Skeletal muscle tissue (tissue), 4 donors: Measurements from ENCODE around the gene SPON1. TPM values are rescaled to one million over a fixed set of nuclear protein-coding genes. Genes with fewer than 3 reads are reported as not detected.
A peak's percentile ranks its signal among the peaks of the same experiment; 100 is the strongest.

ENCODE experiments used
- H3K27ac ChIP-seq: one replicate; pipeline ENCODE4 v1.7.0; 2013; ENCODE audit warnings: mild to moderate bottlenecking, low read depth, low read length, inconsistent platforms
- H3K27me3 ChIP-seq, 3 donors: one replicate each; pipeline ENCODE4 v1.7.0; 2013; ENCODE audit warnings: low read length in 3 of 3; ENCODE audit not compliant: control insufficient read depth in 3 of 3, insufficient read depth in 3 of 3
- H3K36me3 ChIP-seq, 3 donors: one replicate each; pipeline ENCODE4 v1.7.0; 2013; ENCODE audit warnings: low read length in 3 of 3; ENCODE audit not compliant: control insufficient read depth in 3 of 3, insufficient read depth in 3 of 3
- H3K4me1 ChIP-seq, 3 donors: one replicate each; pipeline ENCODE4 v1.7.0; 2013; ENCODE audit warnings: low read length in 3 of 3, mild to moderate bottlenecking in 3 of 3; ENCODE audit not compliant: control insufficient read depth in 3 of 3, insufficient read depth in 3 of 3
- H3K4me3 ChIP-seq, 3 donors: one replicate each; pipeline ENCODE4 v1.7.0; 2013; ENCODE audit warnings: low read length in 3 of 3
- H3K9ac ChIP-seq, 3 donors: one replicate each; pipeline ENCODE4 v1.7.0; 2013; ENCODE audit warnings: low read length in 3 of 3, mild to moderate bottlenecking in 3 of 3, moderate library complexity in 2 of 3, low read depth in 1 of 3
- H3K9me3 ChIP-seq, 3 donors: one replicate each; pipeline ENCODE4 v1.7.0; 2013; ENCODE audit warnings: low read length in 3 of 3; ENCODE audit not compliant: control insufficient read depth in 3 of 3
- total RNA-seq: library from RNA; depleted of rRNA; stranded (reverse); fragments of >200 nt; gene quantifications from one replicate; pipeline ENCODE4 v1.2.3, GENCODE V29; 2014
- donor health status: Osteomylitis.

SPON1 gene
- total RNA-seq, 1 donor from 2014 or later: 20.4 TPM

GRCh38 chr11:13999704-14000103, 37.2 kb downstream of the SPON1 start:
- Histone ChIP-seq H3K4me1 (no peaks in the 10 kb centered on the region), H3K4me3 (no peak overlapping the region), H3K9ac (no peak overlapping the region), H3K27ac (no peak overlapping the region), H3K27me3 (no peaks in the 10 kb centered on the region), H3K9me3 (peaks cover 0 to 3% (median 0%) of the 10 kb centered on the region in 3 donors), H3K36me3 (no peaks in the 10 kb centered on the region)

GRCh38 chr11:14001597-14001996, 39.1 kb downstream of the SPON1 start:
- Histone ChIP-seq H3K27me3 (no peaks in the 10 kb centered on the region), H3K4me1 (no peaks in the 10 kb centered on the region), H3K4me3 (peak overlapping the region in 1 of 3 donors; percentile 10), H3K27ac (no peak overlapping the region), H3K9ac (no peak overlapping the region), H3K9me3 (peaks cover 0 to 3% (median 0%) of the 10 kb centered on the region in 3 donors), H3K36me3 (no peaks in the 10 kb centered on the region)

- Histone ChIP-seq H3K9ac (no peak overlapping the region), H3K4me3 (no peak overlapping the region), H3K36me3 (no peaks in the 10 kb centered on the region), H3K4me1 (no peaks in the 10 kb centered on the region), H3K27me3 (no peaks in the 10 kb centered on the region), H3K9me3 (no peaks in the 10 kb centered on the region), H3K27ac (no peak overlapping the region)
Measured at GRCh38 chr11:14007566-14007965, 45.0 kb downstream of the SPON1 start.

DNA sequence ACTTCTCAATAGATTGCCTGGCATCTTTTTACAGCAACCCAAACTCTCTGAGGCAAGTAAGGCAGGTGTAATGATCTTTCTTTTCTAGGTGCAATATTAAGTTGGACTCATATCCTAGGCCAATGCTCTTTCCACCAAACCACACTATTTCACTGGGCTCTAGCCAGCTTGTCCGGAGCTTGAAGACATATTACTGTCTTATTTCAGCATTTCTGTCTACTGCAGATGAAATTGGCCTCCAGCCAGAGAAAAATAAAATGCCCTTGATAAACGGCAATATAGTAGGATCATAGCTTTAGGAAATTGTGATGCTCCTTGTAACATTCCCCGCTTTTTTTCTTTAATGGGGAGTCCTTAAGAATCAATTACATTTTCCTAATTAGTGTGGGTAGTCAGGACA, 48.1 kb downstream of the SPON1 start:
- Histone ChIP-seq H3K9me3 (no peaks in the 10 kb centered on the region), H3K36me3 (no peaks in the 10 kb centered on the region), H3K9ac (no peak overlapping the region), H3K27ac (no peak overlapping the region), H3K4me1 (no peaks in the 10 kb centered on the region), H3K27me3 (no peaks in the 10 kb centered on the region), H3K4me3 (no peak overlapping the region)

DNA sequence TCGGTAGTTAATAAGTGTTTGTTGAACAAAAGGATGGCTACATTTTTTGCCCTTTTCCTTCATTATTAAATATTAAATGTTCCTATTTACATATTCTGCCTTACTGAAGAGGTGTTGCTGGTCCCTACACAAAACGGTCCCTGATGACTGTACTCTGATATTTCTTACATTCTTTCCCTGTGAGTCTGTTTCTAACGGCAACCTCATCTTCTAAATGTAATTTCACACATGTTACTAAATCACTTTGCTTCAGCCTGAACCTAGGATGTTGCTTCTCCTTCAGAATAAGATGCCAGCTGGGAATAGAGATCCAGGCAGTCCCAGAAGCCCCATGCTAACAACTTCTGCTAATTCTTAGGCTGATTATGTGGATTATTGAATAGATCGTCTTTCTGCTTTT, 50.3 kb downstream of the SPON1 start:
- no peak overlapping the region for H3K27ac ChIP-seq
- no peaks in the 10 kb centered on the region for H3K27me3 ChIP-seq
- no peaks in the 10 kb centered on the region for H3K36me3 ChIP-seq

DNA sequence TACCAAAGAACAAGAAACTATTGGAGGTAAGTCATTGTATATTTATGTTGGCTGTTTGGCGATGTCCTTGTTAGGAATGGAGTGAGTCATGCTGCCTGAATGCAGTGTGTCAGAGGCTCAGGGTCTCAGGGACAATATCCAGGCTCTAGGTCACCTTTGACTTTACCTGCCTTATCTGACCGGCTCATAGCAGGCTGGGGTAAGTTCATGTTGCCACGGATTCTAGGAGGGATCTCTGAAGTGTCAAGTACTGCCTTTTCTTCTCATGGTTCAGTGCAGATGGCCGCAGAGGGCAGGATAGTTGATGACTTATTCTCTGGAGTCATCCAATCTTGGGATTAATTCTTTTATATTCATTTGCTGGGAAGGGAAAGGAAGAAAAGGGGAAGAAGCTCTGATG, 53.2 kb downstream of the SPON1 start:
- H3K27ac ChIP-seq: no peak overlapping the region
- no peaks in the 10 kb centered on the region for H3K27me3 ChIP-seq
- H3K9me3 ChIP-seq: no peaks in the 10 kb centered on the region
- no peak overlapping the region for H3K4me3 ChIP-seq
- no peaks in the 10 kb centered on the region for H3K36me3 ChIP-seq
- no peaks in the 10 kb centered on the region for H3K4me1 ChIP-seq
- H3K9ac ChIP-seq: no peak overlapping the region

More for the DNA sequence above, 50.3 kb downstream of the SPON1 start:
- Histone ChIP-seq H3K4me1 (no peaks in the 10 kb centered on the region), H3K4me3 (no peak overlapping the region), H3K9me3 (no peaks in the 10 kb centered on the region), H3K9ac (no peak overlapping the region)

- Histone ChIP-seq H3K27me3 (no peaks in the 10 kb centered on the region), H3K27ac (no peak overlapping the region), H3K9ac (no peak overlapping the region), H3K4me3 (no peak overlapping the region), H3K4me1 (no peaks in the 10 kb centered on the region), H3K9me3 (no peaks in the 10 kb centered on the region), H3K36me3 (no peaks in the 10 kb centered on the region)
Measured at GRCh38 chr11:14018441-14018840, 55.9 kb downstream of the SPON1 start.

DNA sequence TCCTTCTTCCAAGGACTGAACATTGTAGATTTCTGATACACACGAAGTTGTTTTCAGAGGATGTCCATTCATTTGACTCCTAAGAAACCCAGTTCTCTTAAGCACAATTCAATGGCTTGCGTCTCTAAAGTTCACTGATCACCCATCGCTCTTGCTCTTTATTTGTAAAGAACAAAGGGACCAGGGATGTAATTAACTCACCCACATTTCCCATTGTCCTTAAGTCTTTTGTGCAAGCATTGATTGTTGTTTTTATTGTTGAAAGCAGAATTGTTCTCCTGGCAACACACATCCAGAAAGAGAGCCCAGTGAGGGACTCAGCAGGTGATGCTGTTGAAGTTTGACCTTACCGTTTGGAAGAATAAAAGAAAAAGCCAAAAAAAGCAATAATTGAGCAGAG, 59.2 kb downstream of the SPON1 start:
- Histone ChIP-seq H3K9me3 (no peaks in the 10 kb centered on the region), H3K4me1 (no peaks in the 10 kb centered on the region), H3K27ac (no peak overlapping the region), H3K27me3 (peaks cover 3 to 6% (median 3%) of the 10 kb centered on the region in 3 donors), H3K36me3 (no peaks in the 10 kb centered on the region), H3K4me3 (no peak overlapping the region), H3K9ac (no peak overlapping the region)

- Histone ChIP-seq H3K4me3 (no peak overlapping the region), H3K36me3 (no peaks in the 10 kb centered on the region), H3K9me3 (no peaks in the 10 kb centered on the region), H3K4me1 (no peaks in the 10 kb centered on the region), H3K27me3 (peaks cover 3 to 6% (median 3%) of the 10 kb centered on the region in 3 donors), H3K27ac (no peak overlapping the region), H3K9ac (no peak overlapping the region)
Measured at GRCh38 chr11:14022251-14022650, 59.7 kb downstream of the SPON1 start.

GRCh38 chr11:14022821-14023220, 60.3 kb downstream of the SPON1 start:
- H3K27me3 ChIP-seq: peaks cover 3 to 6% (median 3%) of the 10 kb centered on the region in 3 donors
- H3K27ac ChIP-seq: no peak overlapping the region
- no peak overlapping the region for H3K4me3 ChIP-seq
- H3K9me3 ChIP-seq: no peaks in the 10 kb centered on the region
- no peaks in the 10 kb centered on the region for H3K36me3 ChIP-seq
- H3K4me1 ChIP-seq: no peaks in the 10 kb centered on the region
- H3K9ac ChIP-seq: no peak overlapping the region

DNA sequence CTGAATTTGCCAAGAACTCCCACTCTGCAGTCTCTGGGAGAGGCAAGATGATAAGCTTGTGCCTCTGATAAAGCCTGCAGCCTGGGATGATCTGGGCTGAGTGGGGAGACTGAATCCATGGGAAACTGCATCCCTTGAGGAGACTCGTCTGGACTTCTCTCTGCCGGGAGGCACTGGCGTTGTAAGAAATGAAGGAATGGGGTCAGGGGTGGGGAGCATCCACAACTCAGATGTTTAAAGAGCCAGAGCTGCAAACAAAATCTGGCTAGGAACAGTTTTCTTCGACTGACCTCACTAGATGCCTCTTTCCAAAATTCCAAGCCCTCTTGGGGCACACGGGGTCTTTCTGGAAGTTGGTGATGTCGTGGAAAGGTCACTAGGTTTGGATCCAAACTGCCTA, 64.4 kb downstream of the SPON1 start:
- H3K27ac ChIP-seq: no peak overlapping the region
- no peak overlapping the region for H3K9ac ChIP-seq
- peaks cover 0 to 3% (median 0%) of the 10 kb centered on the region in 3 donors for H3K4me1 ChIP-seq
- H3K36me3 ChIP-seq: no peaks in the 10 kb centered on the region
- H3K27me3 ChIP-seq: peaks cover 3 to 6% (median 3%) of the 10 kb centered on the region in 3 donors
- no peaks in the 10 kb centered on the region for H3K9me3 ChIP-seq
- no peak overlapping the region for H3K4me3 ChIP-seq
